SW 1271 (cell line): Measurements from ENCODE around the gene ST6GALNAC2.
A peak's percentile ranks its signal among the peaks of the same experiment; 100 is the strongest.
"Not testable (repeated sequence)": the region's sequence is repeated elsewhere in the genome, so short reads cannot be mapped to it uniquely, and the experiment has no call there.

Source experiments
- DNase-seq, 2 experiments: peaks; one replicate each; lab custom pipeline; 2025; lab: John Stamatoyannopoulos, UW

Gene ST6GALNAC2

DNA sequence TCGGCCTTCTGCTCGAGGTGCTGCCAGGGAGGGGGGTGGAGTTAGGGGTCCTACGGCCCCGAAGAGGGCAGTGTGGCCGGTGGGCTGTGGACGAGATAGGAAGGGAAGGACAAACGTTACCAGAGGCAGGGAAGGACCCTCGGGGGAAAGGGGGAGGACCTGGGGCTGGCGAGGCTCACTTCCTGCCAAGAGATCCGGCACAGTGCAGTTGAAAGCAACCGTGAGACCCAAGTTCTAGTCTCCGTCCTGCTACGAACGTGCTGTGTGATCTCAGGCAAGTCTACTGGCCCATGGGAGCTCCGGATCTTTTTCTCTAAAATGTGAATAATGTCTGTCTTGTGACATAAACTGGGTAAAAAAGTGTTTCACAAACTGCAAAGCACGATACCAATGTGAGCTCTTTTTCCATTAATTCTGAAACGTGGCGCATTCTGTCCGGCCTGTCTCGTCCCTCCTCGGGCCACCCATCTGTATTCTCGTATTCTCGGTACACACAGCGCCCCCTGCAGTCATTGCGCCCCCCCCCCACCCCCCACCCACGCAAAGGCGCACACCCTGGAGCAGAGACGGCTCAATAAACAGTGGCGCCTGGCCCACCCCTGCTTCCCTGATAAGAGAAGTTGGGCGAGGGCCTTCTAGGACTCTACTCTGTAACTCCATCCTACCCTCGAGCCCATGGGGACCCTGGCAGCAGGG lies 57.0 kb downstream of the ST6GALNAC2 start:
- DNase-seq, result no peak

DNA sequence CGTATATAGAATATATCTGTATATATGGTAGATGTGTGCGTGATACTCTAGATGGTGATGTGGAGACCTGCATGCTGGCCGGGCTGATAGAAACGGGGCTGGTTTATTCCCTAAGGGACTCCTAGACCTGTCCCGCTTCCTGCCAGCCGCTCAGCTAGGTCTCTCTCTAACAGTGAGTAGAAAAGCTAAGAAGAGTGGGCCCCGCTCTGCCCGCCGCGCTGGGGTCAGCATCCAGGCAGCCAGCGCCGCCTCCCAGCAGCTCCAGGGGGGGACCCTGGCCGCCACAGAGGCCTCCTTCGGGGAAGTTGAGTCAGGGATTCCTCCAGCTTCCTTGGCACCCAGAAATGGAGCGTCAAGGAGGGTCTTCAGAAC lies 57.5 kb downstream of the ST6GALNAC2 start:
- DNase-seq, result no peak

DNA sequence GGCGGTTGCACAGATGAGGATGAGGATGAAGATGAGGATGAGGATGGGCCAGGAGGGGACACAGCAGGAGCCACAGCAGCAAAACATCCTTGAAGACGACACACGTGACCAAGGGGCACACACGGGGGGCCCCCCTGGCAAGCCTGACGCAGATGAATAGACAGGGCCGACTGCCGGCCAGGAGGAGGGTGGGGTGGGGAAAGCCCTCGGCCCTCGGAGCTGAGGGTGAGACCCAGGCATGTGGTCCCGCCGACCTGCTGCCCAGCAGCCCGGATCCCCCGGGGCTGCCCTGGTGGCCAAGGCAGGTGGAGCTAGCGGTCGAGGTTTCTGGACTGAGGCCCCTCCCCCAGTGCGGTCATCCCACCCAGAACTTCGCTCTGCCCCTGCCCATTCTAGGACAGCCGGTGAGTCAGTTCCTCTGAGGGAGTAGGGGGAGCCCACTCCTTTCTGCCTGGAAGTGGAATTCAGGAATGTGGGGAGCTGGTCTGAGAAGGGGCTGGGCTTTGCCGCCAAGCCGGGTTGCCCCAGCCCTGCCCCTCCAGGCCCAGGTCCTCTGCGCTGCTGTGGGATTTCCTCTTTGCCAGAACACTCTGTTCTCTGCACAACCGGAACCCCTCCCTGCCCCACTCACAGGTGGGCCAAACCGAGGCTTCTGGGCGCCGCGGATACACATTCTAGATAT lies 58.1 kb downstream of the ST6GALNAC2 start:
- no peak for DNase-seq

DNA sequence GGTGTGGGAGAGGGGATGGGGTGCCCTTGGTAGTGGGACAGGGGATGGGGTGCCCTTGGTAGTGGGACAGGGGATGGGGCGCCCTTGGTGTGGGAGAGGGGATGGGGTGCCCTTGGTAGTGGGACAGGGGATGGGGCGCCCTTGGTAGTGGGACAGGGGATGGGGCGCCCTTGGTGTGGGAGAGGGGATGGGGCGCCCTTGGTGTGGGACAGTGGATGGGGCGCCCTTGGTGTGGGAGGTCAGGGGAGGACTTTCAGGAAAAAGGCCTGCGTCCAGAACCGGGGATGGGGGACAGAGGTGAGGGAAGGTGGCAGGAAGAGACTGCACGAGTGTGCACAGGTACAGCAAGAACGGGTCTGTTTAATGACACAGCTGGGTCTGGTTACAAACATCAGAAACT lies 58.6 kb downstream of the ST6GALNAC2 start:
- not testable (repeated sequence) for DNase-seq

DNA sequence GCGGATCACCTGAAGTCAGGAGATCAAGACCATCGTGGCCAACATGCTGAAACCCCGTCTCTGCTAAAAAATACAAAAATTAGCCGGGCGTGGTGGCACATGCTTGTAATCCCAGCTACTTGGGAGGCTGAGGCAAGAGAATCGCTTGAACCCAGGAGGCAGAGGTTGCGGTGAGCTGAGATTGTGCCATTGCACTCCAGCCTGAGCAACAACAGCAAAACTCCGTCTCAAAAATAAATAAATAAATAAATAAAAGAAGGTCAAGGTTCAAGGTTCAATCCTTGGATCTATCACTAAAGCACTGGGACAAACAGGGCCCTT lies 60.2 kb downstream of the ST6GALNAC2 start:
- DNase-seq, result not testable (repeated sequence)

DNA sequence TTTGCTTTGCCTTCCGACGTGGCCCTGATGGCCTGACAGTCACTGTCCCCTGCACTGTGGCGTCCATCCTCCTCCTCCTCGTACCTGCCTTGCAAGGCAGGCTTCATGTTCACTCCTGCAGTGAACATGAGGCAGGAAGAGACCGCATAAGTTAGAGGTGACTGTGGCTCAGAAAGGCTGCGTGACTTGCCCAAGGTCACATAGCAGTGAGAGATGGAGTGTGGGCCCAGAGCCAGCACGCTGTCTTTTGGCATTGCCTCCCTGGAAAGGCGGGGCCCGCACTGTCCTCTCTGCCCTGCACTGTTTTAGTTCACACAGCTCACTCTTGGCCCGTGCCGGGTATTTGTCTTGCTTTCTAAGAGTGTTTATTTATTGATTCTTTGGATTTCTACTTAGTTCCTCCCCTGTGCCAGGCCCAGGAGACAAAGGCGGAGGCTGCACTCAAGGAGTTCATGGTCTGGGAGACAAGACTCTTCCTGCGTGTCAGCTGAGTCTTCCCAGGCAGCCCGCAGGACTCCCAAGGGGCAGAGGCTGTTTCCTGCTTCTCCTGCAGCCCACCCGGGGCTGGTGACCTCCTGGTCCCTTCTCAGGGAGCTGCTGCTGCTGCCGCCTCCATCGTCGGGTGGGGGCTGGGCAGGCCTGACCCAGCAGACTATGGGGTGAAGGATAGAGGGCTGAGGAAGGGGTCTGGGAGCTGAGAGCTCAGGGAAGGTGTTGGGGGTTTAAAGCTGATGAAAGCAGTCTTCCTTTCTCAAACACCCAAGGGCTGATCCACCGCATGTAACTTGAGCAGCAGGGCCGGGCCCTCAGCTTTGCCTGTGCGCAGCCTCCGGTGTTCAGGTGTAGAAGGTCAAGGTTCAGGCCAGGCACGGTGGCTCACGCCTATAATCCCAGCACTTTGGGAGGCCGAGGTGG lies 60.8 kb downstream of the ST6GALNAC2 start:
- no peak for DNase-seq

DNA sequence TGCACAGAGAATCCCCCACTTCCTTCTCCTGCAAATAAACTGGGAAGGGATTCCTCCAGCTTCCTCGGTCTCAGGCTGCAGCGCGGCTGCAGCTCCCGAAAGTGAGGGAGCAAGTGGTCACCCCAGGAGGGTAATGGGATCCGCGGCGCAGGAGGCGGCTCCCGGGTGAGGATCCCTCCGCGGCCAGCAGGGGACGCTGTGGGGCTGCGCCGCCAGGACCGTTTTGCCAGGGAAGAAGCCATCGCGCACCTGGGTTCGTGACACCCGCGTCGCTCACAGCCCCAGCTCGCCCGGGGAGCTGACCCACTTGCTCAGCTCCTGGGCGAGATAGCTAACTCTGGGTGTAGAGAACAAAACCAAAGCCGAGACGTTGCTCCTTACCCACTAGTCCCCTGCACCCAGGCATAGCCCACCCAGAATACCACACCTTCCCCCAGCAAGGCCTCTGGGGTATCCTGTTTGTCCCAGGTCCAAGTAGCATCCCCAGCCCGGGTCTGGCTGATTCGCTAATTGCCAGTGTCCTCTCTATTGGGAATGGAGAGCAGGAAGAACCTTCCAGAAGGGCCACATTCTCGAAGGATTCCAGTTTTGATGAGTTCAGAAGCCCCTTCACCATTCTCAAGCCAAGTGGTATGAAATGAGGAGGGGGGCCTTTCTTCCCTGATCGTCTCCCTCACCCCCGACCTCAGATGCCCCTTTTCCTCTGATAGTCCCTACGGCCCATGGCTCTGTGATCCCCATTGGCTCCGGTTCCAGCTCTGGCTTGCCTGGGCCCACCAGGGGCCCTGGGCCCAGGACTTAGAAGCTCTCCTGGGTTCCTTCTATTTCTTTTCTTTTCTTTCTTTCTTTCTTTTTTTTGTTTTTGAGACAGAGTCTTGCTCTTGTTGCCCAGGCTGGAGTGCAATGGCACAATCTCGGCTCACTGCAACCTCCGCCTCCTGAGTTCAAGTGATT lies 62.3 kb downstream of the ST6GALNAC2 start:
- DNase-seq, result peak in 1 of 2 experiments; percentile 29

DNA sequence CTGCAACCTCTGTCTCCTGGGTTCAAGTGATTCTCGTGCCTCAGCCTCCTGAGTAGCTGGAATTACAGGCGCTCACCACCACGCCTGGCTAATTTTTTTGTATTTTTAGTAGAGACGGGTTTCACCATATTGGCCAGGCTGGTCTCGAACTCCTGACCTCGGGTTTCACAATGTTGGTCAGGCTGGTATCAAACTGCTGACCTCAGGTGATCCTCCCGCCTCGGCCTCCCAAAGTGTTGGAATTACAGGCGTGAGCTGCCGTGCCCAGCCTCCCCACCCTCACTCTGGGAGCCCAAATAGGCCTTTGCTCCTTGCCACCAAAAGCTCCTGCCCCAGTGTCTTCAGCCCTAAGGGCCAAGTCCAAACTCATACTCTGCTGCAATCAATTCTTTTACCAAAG lies 64.0 kb downstream of the ST6GALNAC2 start:
- DNase-seq, result not testable (repeated sequence)

DNA sequence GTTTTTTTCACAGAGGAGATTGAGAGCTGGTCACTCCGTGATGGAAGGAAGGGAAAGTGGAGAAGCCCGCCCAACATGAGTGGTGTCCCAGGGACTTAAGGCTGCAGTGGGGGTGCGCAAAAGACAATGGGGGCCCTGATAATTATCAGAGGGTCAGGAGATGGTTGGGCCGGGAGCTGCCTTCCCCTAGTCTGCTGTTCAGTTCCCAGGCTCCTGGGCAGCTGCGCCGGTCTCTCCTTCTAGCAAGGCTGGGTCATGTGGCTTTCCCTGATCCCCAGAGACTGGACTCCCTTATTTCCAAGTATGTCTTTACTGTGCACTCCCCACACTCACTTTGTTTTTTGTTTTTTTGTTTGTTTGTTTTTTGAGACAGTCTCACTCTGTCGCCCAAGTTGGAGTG lies 64.4 kb downstream of the ST6GALNAC2 start:
- DNase-seq, result no peak

DNA sequence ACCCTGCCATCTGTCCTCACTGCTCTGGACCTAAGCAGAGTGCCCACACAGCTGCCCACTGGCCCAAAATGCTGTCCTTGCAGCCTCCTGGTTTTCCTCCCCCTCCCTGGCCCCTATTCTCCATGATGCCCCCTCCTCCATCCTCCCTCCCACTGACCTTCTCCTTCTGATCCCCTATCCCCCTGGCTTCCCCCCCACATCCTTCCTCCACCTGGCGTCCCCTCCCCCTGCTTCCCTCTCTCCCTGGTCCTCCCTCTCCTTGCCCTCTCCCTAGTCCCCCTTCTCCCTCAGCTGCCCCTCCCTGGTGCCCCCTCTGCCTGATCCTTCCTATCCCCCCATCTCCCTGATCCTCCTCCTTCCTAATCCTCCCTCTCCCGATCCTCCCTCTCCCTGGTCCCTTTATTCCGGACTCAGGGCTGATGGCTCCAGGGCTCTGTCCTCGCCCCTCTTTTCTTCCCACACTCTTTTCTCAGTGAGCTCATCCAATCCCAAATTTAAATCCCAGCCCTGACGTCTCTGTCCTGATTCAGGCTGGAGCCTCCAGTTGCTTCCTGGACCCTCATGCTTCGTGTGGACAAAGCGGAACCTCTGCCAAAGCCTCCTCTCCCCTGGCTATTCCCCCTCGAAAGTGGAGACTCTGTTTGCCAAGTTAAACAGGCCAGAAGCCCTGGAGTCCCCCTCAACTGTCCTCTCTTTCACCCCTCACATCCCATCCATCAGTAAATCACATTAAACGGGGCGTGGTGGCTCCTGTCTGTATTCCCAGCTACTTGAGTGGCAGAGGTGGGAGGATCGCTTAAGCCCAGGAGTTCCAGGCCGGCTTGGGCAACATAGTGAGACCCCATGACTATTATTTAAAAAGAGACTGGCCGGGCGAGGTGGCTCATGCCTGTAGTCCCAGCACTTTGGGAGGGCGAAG lies 66.4 kb downstream of the ST6GALNAC2 start:
- no peak for DNase-seq

DNA sequence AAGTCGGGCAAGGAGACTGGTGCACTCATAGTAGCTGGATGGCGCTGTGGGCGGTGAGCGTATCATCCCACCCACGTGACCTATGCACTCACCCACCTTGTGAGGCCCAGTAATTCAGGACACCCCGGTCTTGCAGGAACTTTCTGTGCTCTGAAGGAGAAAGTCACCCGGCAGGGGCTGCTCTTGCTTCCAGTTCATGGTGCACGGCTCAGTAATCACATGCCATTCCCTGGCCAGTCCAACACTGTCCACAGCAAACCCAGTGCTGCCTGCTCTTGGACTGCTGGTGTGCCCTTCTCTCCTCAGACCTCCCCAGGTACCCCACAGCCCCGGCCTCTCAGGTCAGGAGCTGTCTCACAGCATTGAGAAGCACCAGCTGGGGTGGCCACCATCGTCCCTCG lies 68.0 kb downstream of the ST6GALNAC2 start:
- DNase-seq, result no peak
